Activated CD4-positive, alpha-beta T cell treated with anti-CD3 and anti-CD28 coated beads for 36 hours (primary cell): ENCODE data around the gene CMTM7. TPM values are rescaled to one million over a fixed set of nuclear protein-coding genes. Genes with fewer than 3 reads are reported as not detected.
"Not testable (repeated sequence)": the region's sequence is repeated elsewhere in the genome, so short reads cannot be mapped to it uniquely, and the experiment has no call there.

Source experiments
- ATAC-seq: fragments of 200-7000 bp; cut with Tn5 transposase; one replicate; pipeline ENCODE4 v1.10.0; 2021; ENCODE audit warnings: mild to moderate bottlenecking, moderate library complexity
- CTCF ChIA-PET: fragments of 350-600 bp; sonication (Branson Sonifier 250); formaldehyde crosslinking; loops from one replicate; lab custom pipeline; 2021; ENCODE audit warnings: antibody characterized with exemption; lab: Charles Lee
- POLR2A ChIA-PET: fragments of 350-600 bp; sonication (Branson Sonifier 250); formaldehyde crosslinking; loops from one replicate; lab custom pipeline; 2021; ENCODE audit warnings: antibody characterized with exemption, inconsistent platforms; lab: Charles Lee
- DNase-seq: peaks from one replicate; pipeline ENCODE4 v3.0.0-alpha.2; 2020
- H3K27ac Mint-ChIP-seq: one replicate; pipeline ENCODE4 v1.8.0; 2021; ENCODE audit warnings: mixed read lengths
- H3K27me3 Mint-ChIP-seq: one replicate; pipeline ENCODE4 v1.8.0; 2021; ENCODE audit warnings: mixed read lengths
- H3K36me3 Mint-ChIP-seq: one replicate; pipeline ENCODE4 v1.8.0; 2021; ENCODE audit warnings: low read depth, mixed read lengths
- H3K4me1 Mint-ChIP-seq: one replicate; pipeline ENCODE4 v1.8.0; 2021; ENCODE audit warnings: mixed read lengths
- H3K4me3 Mint-ChIP-seq: one replicate; pipeline ENCODE4 v1.8.0; 2021; ENCODE audit warnings: mild to moderate bottlenecking, moderate library complexity, mixed read lengths
- H3K9me3 Mint-ChIP-seq: one replicate; pipeline ENCODE4 v1.8.0; 2021; ENCODE audit warnings: low read depth, mixed read lengths
- intact Hi-C, 2 experiments: fragments of 100-400 bp; cut with DNase I in 1 of 2; cut with micrococcal nuclease in 1 of 2; formaldehyde crosslinking; loops; one replicate each; pipeline versions ENCODE4 v1.14.2 to v1.15.1; 2022 to 2024; cut with DNase I, micrococcal nuclease
- total RNA-seq, 2 experiments: library from RNA; stranded (reverse); gene quantifications; one replicate each; pipeline ENCODE4 v1.2.3, GENCODE V29; 2021

The CMTM7 gene
- total RNA-seq, 2 experiments from 2014 or later: 41.1 to 67.0 TPM

DNA sequence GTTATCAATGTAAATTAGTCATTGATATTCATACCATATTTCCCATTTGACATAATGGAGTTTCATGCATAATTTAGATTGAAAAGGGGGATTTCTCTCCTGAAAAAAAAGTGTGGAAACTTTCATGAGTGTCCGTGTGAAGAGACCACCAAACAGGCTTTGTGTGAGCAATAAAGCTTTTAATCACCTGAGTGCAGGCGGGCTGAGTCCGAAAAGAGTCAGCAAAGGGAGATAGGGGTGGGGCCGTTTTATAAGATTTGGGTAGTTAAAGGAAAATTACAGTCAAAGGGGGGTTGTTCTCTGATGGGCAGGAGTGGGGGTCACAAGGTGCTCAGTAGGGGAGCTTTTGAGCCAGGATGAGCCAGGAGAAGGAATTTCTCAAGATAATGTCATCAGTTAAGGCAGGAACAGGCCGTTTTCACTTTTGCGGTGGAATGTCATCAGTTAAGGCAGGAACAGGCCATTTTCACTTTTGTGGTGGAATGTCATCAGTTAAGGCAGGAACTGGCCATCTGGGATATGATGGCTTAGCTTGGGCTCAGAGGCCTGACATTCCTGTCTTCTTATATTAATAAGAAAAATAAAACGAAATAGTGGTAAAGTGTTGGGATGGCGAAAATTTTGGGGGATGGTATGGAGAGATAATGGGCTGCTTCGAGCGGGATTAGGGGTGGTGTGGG, 69.3 kb downstream of the CMTM7 start:
- Mint-ChIP-seq H3K4me1 (peaks cover 30% of the 10 kb centered on the region), H3K4me3 (peak overlapping the region; percentile 56), H3K36me3 (peaks cover 10% of the 10 kb centered on the region)
- ChIA-PET CTCF (interaction anchor here (0.7 to 1.8 kb wide), 7 partner anchors 17 to 286 kb away, joined by 3 to 8 read pairs (median 4); no protein-coding TSS in a partner anchor), POLR2A (interaction anchor here (1.0 to 1.5 kb wide), 2 partner anchors 40 to 65 kb away, joined by 3 to 5 read pairs; no protein-coding TSS in a partner anchor)
- H3K9me3 Mint-ChIP-seq, ATAC-seq, H3K27me3 Mint-ChIP-seq, DNase-seq, H3K27ac Mint-ChIP-seq: not testable (repeated sequence)
- intact Hi-C loops: loop anchor here (1.0 to 2.0 kb wide), 5 partner anchors 18 to 68 kb away; no protein-coding TSS in a partner anchor

GRCh38 chr3:32462191-32462986, 70.7 kb downstream of the CMTM7 start:
- H3K4me3 Mint-ChIP-seq, H3K9me3 Mint-ChIP-seq, DNase-seq, intact Hi-C loops, H3K27ac Mint-ChIP-seq, H3K27me3 Mint-ChIP-seq, ATAC-seq: not testable (repeated sequence)
- ChIA-PET POLR2A (interaction anchor here (0.6 kb wide), 1 partner anchor 161 kb away, joined by 7 read pairs; no protein-coding TSS in a partner anchor), CTCF (interaction anchor here (0.7 to 1.4 kb wide), 3 partner anchors 23 to 87 kb away, joined by 3 to 5 read pairs (median 3); no protein-coding TSS in a partner anchor)
- Mint-ChIP-seq H3K4me1 (peaks cover 20% of the 10 kb centered on the region), H3K36me3 (peaks cover 13% of the 10 kb centered on the region)

GRCh38 chr3:32463415-32463814, 71.8 kb downstream of the CMTM7 start:
- H3K27me3 Mint-ChIP-seq, DNase-seq, CTCF ChIA-PET, POLR2A ChIA-PET, H3K36me3 Mint-ChIP-seq, ATAC-seq, H3K4me3 Mint-ChIP-seq, intact Hi-C loops, H3K9me3 Mint-ChIP-seq, H3K27ac Mint-ChIP-seq: not testable (repeated sequence)
- peaks cover 14% of the 10 kb centered on the region for H3K4me1 Mint-ChIP-seq

DNA sequence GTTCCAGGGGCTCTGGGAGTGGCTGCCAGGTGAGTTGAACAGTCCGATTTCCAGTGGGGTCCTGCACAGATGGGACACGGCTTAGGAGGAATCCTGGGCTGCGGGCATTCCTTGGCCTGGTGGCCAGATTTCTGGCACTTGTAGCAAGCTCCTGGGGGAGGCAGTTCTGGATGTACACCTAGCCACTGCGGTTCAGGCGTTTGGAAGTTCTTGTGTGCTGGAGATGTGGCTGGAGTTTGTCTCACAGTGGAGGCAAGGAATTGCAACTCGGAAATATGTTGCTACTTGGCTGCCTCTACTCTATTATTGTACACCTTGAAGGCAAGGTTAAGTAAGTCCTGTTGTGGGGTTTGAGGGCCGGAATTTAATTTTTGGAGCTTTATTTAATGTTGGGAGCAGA, 73.1 kb downstream of the CMTM7 start:
- H3K27ac Mint-ChIP-seq, H3K9me3 Mint-ChIP-seq, ATAC-seq, H3K36me3 Mint-ChIP-seq, POLR2A ChIA-PET, H3K27me3 Mint-ChIP-seq, DNase-seq, H3K4me3 Mint-ChIP-seq: not testable (repeated sequence)
- CTCF ChIA-PET: interaction anchor here (1.0 kb wide), 2 partner anchors 29 to 71 kb away, joined by 3 read pairs; no protein-coding TSS in a partner anchor
- H3K4me1 Mint-ChIP-seq: peaks cover 21% of the 10 kb centered on the region
- intact Hi-C loops: loop anchor here in 1 of 2 experiments (5.0 kb wide), 1 partner anchor 167 kb away; no protein-coding TSS in a partner anchor

DNA sequence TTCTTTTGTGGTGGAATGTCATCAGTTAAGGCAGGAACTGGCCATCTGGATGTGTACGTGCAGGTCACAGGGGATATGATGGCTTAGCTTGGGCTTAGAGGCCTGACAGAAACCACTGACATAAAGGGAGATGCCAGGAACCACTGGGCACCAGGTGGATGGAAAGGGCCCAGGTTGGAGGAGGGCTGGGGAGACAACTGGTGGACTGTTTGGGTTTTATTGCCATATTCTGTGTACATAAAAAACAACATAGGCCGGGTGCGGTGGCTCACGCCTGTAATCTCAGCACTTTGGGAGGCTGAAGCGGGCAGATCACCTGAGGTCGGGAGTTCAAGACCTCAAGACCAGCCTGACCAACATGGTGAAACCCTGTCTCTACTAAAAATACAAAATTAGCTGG, 75.2 kb downstream of the CMTM7 start:
- H3K27ac Mint-ChIP-seq, H3K27me3 Mint-ChIP-seq, H3K36me3 Mint-ChIP-seq, POLR2A ChIA-PET, H3K4me3 Mint-ChIP-seq, ATAC-seq, DNase-seq, H3K9me3 Mint-ChIP-seq: not testable (repeated sequence)
- CTCF ChIA-PET: interaction anchor here (0.9 to 4.8 kb wide), 16 partner anchors 11 to 289 kb away, joined by 3 to 88 read pairs (median 6); partner anchors contain the start of gene CMTM6
- intact Hi-C loops: loop anchor here (1.0 to 5.0 kb wide), 2 partner anchors 92 to 170 kb away; no protein-coding TSS in a partner anchor
- peaks cover 41% of the 10 kb centered on the region for H3K4me1 Mint-ChIP-seq

DNA sequence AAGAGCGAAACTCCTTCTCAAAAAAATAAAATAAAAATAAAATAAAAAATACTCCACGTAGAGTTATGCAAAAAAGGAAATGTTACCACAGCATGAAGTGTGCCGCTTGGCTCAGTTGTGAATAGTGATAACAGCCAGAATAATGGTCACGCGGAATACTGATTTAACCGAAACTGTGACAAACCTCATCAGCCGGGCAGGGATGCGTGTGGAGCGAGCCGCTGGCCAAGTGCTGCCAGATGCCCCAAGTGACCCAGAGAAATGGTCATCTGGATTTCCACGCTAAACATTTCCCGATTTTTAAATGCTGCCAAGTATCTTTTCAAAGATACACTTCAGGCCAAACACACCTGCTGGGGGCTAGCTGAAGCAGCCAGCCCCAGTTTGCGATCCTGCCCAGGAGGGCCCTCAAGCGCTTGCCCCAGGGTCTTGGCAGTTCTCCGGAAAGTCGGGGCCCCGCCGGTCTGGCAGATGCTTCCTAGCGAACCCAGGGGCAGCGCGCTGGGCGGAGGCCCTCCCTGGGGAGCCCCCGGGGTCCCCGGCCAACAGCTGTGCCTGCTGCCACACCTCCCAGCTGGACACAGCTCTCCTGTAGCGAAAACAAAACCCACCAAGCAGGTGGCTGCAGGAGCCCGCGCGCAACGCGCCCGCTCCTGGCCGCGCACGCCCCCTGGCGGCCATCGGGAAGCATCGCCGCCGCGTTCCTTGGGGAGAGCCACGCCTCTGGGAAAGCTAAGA, 75.8 kb downstream of the CMTM7 start:
- ChIA-PET POLR2A (interaction anchor here (0.6 to 1.0 kb wide), 3 partner anchors 34 to 96 kb away, joined by 3 read pairs; no protein-coding TSS in a partner anchor), CTCF (interaction anchor here (0.6 to 4.8 kb wide), 43 partner anchors 11 to 415 kb away, joined by 3 to 88 read pairs (median 5); partner anchors contain the start of genes CMTM6 and CMTM7)
- no peaks in the 10 kb centered on the region for H3K27me3 Mint-ChIP-seq
- H3K36me3 Mint-ChIP-seq: peaks cover 11% of the 10 kb centered on the region
- ATAC-seq (peak; percentile 77), DNase-seq (peak; percentile 84)
- intact Hi-C loops: loop anchor here (1.0 to 5.0 kb wide), 6 partner anchors 35 to 291 kb away; no protein-coding TSS in a partner anchor
- no peak overlapping the region for H3K27ac Mint-ChIP-seq
- H3K4me1 Mint-ChIP-seq: peaks cover 45% of the 10 kb centered on the region
- no peak overlapping the region for H3K4me3 Mint-ChIP-seq
- no peaks in the 10 kb centered on the region for H3K9me3 Mint-ChIP-seq

DNA sequence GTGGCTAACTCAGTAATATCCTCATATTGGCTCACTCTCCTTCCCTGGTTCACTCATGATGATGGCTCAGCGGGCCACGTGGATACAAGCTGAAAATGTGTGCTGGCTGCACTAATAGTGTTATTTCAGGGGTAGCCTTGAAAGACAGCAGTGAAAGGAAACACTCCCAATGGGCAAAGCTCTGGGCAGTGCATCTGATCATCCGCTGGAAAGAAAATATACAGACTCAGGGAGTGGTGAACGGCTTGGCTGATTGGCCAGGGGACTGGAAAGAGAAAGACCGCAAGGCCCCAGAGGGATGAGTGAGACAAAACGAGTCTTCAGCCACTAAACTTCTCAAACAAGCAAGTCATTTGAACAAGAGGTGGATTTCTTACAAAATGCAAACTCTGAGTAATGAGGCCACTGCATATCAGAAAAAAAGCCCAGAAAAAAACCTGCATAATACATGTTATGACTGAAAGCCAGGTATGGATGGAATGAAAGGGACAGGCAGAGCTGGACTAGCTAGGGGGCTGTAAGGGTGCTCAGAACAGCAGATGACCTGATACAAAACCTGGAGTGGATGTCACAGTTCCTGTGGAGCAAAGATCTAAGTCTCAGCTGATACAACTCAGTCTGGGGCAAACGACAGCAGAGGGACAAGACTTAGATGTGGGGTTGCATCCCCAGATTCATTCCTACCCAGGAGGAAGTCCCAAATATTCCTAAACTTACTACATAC, 77.7 kb downstream of the CMTM7 start:
- no peaks in the 10 kb centered on the region for H3K9me3 Mint-ChIP-seq
- H3K4me1 Mint-ChIP-seq: peaks cover 51% of the 10 kb centered on the region
- intact Hi-C loops: loop anchor here (2.0 to 5.0 kb wide), 3 partner anchors 37 to 293 kb away; no protein-coding TSS in a partner anchor
- CTCF ChIA-PET: interaction anchor here (0.5 to 4.8 kb wide), 18 partner anchors 9 to 1013 kb away, joined by 3 to 88 read pairs (median 4); no protein-coding TSS in a partner anchor
- peak; percentile 58 for ATAC-seq
- POLR2A ChIA-PET: interaction anchor here (0.6 to 1.0 kb wide), 4 partner anchors 55 to 1993 kb away, joined by 3 to 8 read pairs (median 6); no protein-coding TSS in a partner anchor
- peaks cover 22% of the 10 kb centered on the region for H3K36me3 Mint-ChIP-seq
- peak overlapping the region; percentile 56 for H3K27ac Mint-ChIP-seq
- no peak for DNase-seq
- no peak overlapping the region for H3K4me3 Mint-ChIP-seq
- no peaks in the 10 kb centered on the region for H3K27me3 Mint-ChIP-seq

DNA sequence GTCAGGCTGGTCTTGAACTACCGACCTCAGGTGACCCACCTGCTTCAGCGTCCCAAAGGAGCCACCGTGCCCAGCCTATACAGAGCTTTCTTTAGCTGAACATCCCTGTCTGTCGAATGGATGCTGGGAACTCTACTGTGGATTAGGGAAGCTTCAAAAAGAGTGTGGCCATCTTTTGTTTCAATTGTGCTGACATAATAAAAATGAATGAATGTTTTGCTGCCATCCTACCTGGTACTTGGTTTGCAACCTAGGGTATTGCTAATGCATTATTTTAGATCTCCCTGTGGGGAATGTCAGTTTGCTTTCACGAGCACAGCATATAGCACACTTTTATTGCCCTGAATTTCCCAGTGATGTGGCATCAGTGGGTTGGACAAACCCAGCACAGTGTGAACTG, 78.7 kb downstream of the CMTM7 start:
- H3K27me3 Mint-ChIP-seq: no peaks in the 10 kb centered on the region
- no peaks in the 10 kb centered on the region for H3K9me3 Mint-ChIP-seq
- no peak overlapping the region for H3K4me3 Mint-ChIP-seq
- H3K4me1 Mint-ChIP-seq: peaks cover 51% of the 10 kb centered on the region
- ChIA-PET POLR2A (interaction anchor here (0.9 to 1.0 kb wide), 2 partner anchors 56 to 96 kb away, joined by 3 to 5 read pairs; no protein-coding TSS in a partner anchor), CTCF (interaction anchor here (0.6 to 4.8 kb wide), 14 partner anchors 11 to 1286 kb away, joined by 3 to 88 read pairs (median 3); no protein-coding TSS in a partner anchor)
- intact Hi-C loops: no loop called here
- peaks cover 23% of the 10 kb centered on the region for H3K36me3 Mint-ChIP-seq
- no peak for ATAC-seq
- peak overlapping the region; percentile 6 for H3K27ac Mint-ChIP-seq
- DNase-seq: no peak

DNA sequence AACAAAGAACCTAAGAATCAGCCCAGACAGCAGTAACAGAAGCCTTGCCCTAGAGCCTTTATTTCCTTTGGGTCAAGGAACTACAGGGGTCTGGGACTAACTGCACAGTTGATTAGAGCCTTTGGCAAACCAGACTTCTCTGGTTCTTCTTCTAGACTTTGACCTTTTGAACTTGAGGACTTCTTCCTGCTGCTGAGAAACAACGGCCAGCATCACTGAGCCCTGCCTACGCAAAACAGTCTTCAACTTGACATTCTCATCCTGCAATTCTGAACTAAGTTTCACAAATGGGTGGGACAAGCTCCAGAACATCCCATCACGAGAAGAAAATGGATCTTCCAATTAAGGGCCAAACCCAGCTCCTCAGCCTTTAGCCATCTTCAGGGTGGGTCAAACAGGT, 79.6 kb downstream of the CMTM7 start:
- intact Hi-C loops: no loop called here
- CTCF ChIA-PET: interaction anchor here (0.9 to 1.3 kb wide), 2 partner anchors 81 to 174 kb away, joined by 3 read pairs; no protein-coding TSS in a partner anchor
- POLR2A ChIA-PET: no interaction called here
- DNase-seq (no peak), ATAC-seq (no peak)
- Mint-ChIP-seq H3K9me3 (no peaks in the 10 kb centered on the region), H3K4me3 (no peak overlapping the region), H3K4me1 (peaks cover 44% of the 10 kb centered on the region), H3K36me3 (peaks cover 21% of the 10 kb centered on the region), H3K27me3 (no peaks in the 10 kb centered on the region), H3K27ac (peak overlapping the region; percentile 80)

DNA sequence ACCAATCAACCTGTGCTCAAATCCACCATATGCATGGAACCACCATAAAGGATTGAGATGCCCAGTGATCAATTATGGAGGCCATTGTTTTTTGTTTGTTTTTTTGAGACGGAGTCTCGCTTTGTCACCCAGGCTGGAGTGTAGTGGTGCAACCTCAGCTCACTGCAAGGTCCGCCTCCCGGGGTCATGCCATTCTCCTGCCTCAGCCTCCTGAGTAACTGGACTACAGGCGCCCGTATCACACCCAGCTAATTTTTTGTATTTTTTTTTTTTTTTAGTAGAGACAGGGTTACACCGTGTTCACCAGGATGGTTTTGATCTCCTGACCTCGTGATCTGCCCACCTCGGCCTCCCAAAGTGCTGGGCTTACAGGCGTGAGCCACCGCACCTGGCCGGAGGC, 80.5 kb downstream of the CMTM7 start:
- H3K27me3 Mint-ChIP-seq, DNase-seq, H3K27ac Mint-ChIP-seq, ATAC-seq, H3K9me3 Mint-ChIP-seq, intact Hi-C loops, H3K4me3 Mint-ChIP-seq, POLR2A ChIA-PET: not testable (repeated sequence)
- H3K36me3 Mint-ChIP-seq: peaks cover 26% of the 10 kb centered on the region
- H3K4me1 Mint-ChIP-seq: peaks cover 49% of the 10 kb centered on the region
- CTCF ChIA-PET: interaction anchor here (1.1 kb wide), 1 partner anchor 13 kb away, joined by 3 read pairs; no protein-coding TSS in a partner anchor
